CD4-positive, CD25-positive, alpha-beta regulatory T cell (primary cell): ENCODE results near the gene TXLNB. TPM values are rescaled to one million over a fixed set of nuclear protein-coding genes. Genes with fewer than 3 reads are reported as not detected.

Experiments
- ATAC-seq, 2 donors: fragments of 150-1000 bp; cut with Tn5 transposase; one replicate each; pipeline ENCODE4 v1.10.0; 2021; ENCODE audit warnings: low read depth in 2 of 2, moderate number of reproducible peaks in 2 of 2, moderate library complexity in 1 of 2
- DNase-seq, 3 donors: peaks; one replicate each; pipeline versions ENCODE4 v3.0.0 to v3.0.0-alpha.2; 2012 to 2022; ENCODE audit warnings: mixed read lengths in 1 of 3
- H3K27ac ChIP-seq: one replicate; pipeline ENCODE4 v1.7.0; 2013; ENCODE audit warnings: mild to moderate bottlenecking, low read length; ENCODE audit not compliant: insufficient read depth, poor library complexity, severe bottlenecking
- H3K27me3 ChIP-seq: one replicate; pipeline ENCODE4 v1.7.0; 2013; ENCODE audit warnings: low read length; ENCODE audit not compliant: control insufficient read depth, insufficient read depth
- H3K36me3 ChIP-seq: one replicate; pipeline ENCODE4 v1.7.0; 2013; ENCODE audit warnings: mild to moderate bottlenecking, low read length, moderate library complexity; ENCODE audit not compliant: control insufficient read depth, insufficient read depth
- H3K4me1 ChIP-seq: 2 replicates; pipeline ENCODE4 v1.7.0; 2013; ENCODE audit warnings: mild to moderate bottlenecking, low read length; ENCODE audit not compliant: insufficient read depth, control insufficient read depth, poor library complexity, severe bottlenecking
- H3K4me3 ChIP-seq: one replicate; pipeline ENCODE4 v1.7.0; 2013; ENCODE audit warnings: low read depth, mild to moderate bottlenecking, low read length, moderate library complexity
- H3K9me3 ChIP-seq, 2 experiments: 1 replicate in 1 of 2; 2 replicates in 1 of 2; pipeline ENCODE4 v1.7.0; 2013; ENCODE audit warnings: low read length in 2 of 2, mild to moderate bottlenecking in 1 of 2, moderate library complexity in 1 of 2; ENCODE audit not compliant: control insufficient read depth in 2 of 2
- H3K27ac Mint-ChIP-seq, 3 donors: one replicate each; pipeline ENCODE4 v1.8.0; 2020 to 2022; ENCODE audit warnings: mild to moderate bottlenecking in 3 of 3, mixed read lengths in 3 of 3, moderate library complexity in 2 of 3
- H3K27me3 Mint-ChIP-seq: one replicate; pipeline ENCODE4 v1.8.0; 2022; ENCODE audit warnings: mild to moderate bottlenecking, mixed read lengths
- H3K36me3 Mint-ChIP-seq: one replicate; pipeline ENCODE4 v1.8.0; 2020; ENCODE audit warnings: mixed read lengths
- H3K4me1 Mint-ChIP-seq, 4 donors: one replicate each; pipeline ENCODE4 v1.8.0; 2020 to 2022; ENCODE audit warnings: mixed read lengths in 4 of 4, mild to moderate bottlenecking in 1 of 4
- H3K4me3 Mint-ChIP-seq, 4 donors: one replicate each; pipeline ENCODE4 v1.8.0; 2020 to 2022; ENCODE audit warnings: mild to moderate bottlenecking in 4 of 4, mixed read lengths in 4 of 4, moderate library complexity in 3 of 4
- H3K9me3 Mint-ChIP-seq, 7 donors: one replicate each; pipeline ENCODE4 v1.8.0; 2020 to 2022; ENCODE audit warnings: mixed read lengths in 7 of 7, mild to moderate bottlenecking in 3 of 7, moderate library complexity in 2 of 7
- polyA plus RNA-seq, 4 donors: library from polyadenylated mRNA; unstranded; fragments of 300-500 nt; fragmentation: Illumina TruSeq; gene quantifications; one replicate each; pipeline ENCODE4 v1.2.3, GENCODE V29; 2021
- total RNA-seq: library from RNA; stranded (reverse); gene quantifications from one replicate; pipeline ENCODE4 v1.2.3, GENCODE V29; 2022

Gene TXLNB
- total and polyA plus RNA-seq, 5 donors from 2014 or later: 0.16 to 0.47 (median 0.25) TPM

GRCh38 chr6:139324301-139324555 lies 32.4 kb upstream of the TXLNB start:
- H3K27ac ChIP-seq: peak overlapping the region; percentile 81
- no peaks in the 10 kb centered on the region for H3K9me3 ChIP-seq
- Mint-ChIP-seq H3K27ac (peak overlapping the region; percentile 92 to 98 (median 97)), H3K4me3 (peak overlapping the region in 3 of 4 donors; percentile 82 to 90 (median 88)), H3K9me3 (peaks cover 0 to 7% (median 1%) of the 10 kb centered on the region in 7 donors), H3K27me3 (peaks cover 5% of the 10 kb centered on the region), H3K4me1 (peaks cover 23 to 44% (median 27%) of the 10 kb centered on the region in 4 donors), H3K36me3 (peaks cover 6% of the 10 kb centered on the region)
- ATAC-seq: no peak
- H3K4me1 ChIP-seq: peaks cover 22% of the 10 kb centered on the region
- no peak for DNase-seq
- no peaks in the 10 kb centered on the region for H3K36me3 ChIP-seq
- no peak overlapping the region for H3K4me3 ChIP-seq
- no peaks in the 10 kb centered on the region for H3K27me3 ChIP-seq

- ATAC-seq (peak; percentile 90 to 93), DNase-seq (peak; percentile 44 to 89 (median 82))
- Mint-ChIP-seq H3K27me3 (peaks cover 5% of the 10 kb centered on the region), H3K9me3 (peaks cover 0 to 7% (median 2%) of the 10 kb centered on the region in 7 donors), H3K36me3 (peaks cover 6% of the 10 kb centered on the region), H3K4me3 (peak overlapping the region; percentile 82 to 90 (median 88)), H3K27ac (peak overlapping the region; percentile 92 to 98 (median 97)), H3K4me1 (peaks cover 23 to 44% (median 27%) of the 10 kb centered on the region in 4 donors)
- Histone ChIP-seq H3K9me3 (no peaks in the 10 kb centered on the region), H3K4me1 (peaks cover 22% of the 10 kb centered on the region), H3K4me3 (peak overlapping the region; percentile 80), H3K27ac (peak overlapping the region; percentile 81), H3K36me3 (no peaks in the 10 kb centered on the region), H3K27me3 (no peaks in the 10 kb centered on the region)
These were observed 31.9 kb upstream of the TXLNB start for GRCh38 chr6:139323511-139324300.

GRCh38 chr6:139320081-139320480 lies 28.3 kb upstream of the TXLNB start:
- Mint-ChIP-seq H3K27ac (no peak overlapping the region), H3K36me3 (no peaks in the 10 kb centered on the region), H3K4me3 (no peak overlapping the region), H3K9me3 (peaks cover 0 to 7% (median 2%) of the 10 kb centered on the region in 7 donors), H3K4me1 (peaks cover 19 to 29% (median 26%) of the 10 kb centered on the region in 4 donors), H3K27me3 (peaks cover 5% of the 10 kb centered on the region)
- Histone ChIP-seq H3K4me1 (peaks cover 19% of the 10 kb centered on the region), H3K27me3 (no peaks in the 10 kb centered on the region), H3K27ac (no peak overlapping the region), H3K9me3 (no peaks in the 10 kb centered on the region), H3K4me3 (no peak overlapping the region), H3K36me3 (no peaks in the 10 kb centered on the region)
- no peak for DNase-seq
- ATAC-seq: no peak

GRCh38 chr6:139316622-139317317 lies 25.0 kb upstream of the TXLNB start:
- no peaks in the 10 kb centered on the region for H3K27me3 Mint-ChIP-seq
- Histone ChIP-seq H3K4me3 (no peak overlapping the region), H3K4me1 (no peaks in the 10 kb centered on the region), H3K9me3 (no peaks in the 10 kb centered on the region), H3K36me3 (no peaks in the 10 kb centered on the region), H3K27me3 (no peaks in the 10 kb centered on the region), H3K27ac (no peak overlapping the region)
- H3K4me3 Mint-ChIP-seq: no peak overlapping the region
- DNase-seq (no peak), ATAC-seq (no peak)
- H3K27ac Mint-ChIP-seq: no peak overlapping the region
- H3K9me3 Mint-ChIP-seq: peaks cover 0 to 2% (median 0%) of the 10 kb centered on the region in 7 donors
- peaks cover 2 to 7% (median 6%) of the 10 kb centered on the region in 4 donors for H3K4me1 Mint-ChIP-seq
- no peaks in the 10 kb centered on the region for H3K36me3 Mint-ChIP-seq

GRCh38 chr6:139313784-139314545 lies 22.2 kb upstream of the TXLNB start:
- no peak overlapping the region for H3K27ac ChIP-seq
- H3K4me3 ChIP-seq: no peak overlapping the region
- Mint-ChIP-seq H3K27ac (peak overlapping the region in 1 of 3 donors; percentile 21), H3K27me3 (no peaks in the 10 kb centered on the region), H3K4me1 (peaks cover 5 to 9% (median 7%) of the 10 kb centered on the region in 4 donors), H3K9me3 (peaks cover 0 to 2% (median 0%) of the 10 kb centered on the region in 7 donors), H3K36me3 (no peaks in the 10 kb centered on the region), H3K4me3 (no peak overlapping the region)
- H3K27me3 ChIP-seq: no peaks in the 10 kb centered on the region
- ATAC-seq: no peak
- no peaks in the 10 kb centered on the region for H3K36me3 ChIP-seq
- H3K9me3 ChIP-seq: no peaks in the 10 kb centered on the region
- no peak for DNase-seq
- no peaks in the 10 kb centered on the region for H3K4me1 ChIP-seq

GRCh38 chr6:139313229-139313628 lies 21.4 kb upstream of the TXLNB start:
- DNase-seq: no peak
- Histone ChIP-seq H3K27me3 (no peaks in the 10 kb centered on the region), H3K27ac (no peak overlapping the region), H3K4me3 (no peak overlapping the region), H3K36me3 (no peaks in the 10 kb centered on the region), H3K4me1 (no peaks in the 10 kb centered on the region), H3K9me3 (no peaks in the 10 kb centered on the region)
- no peak for ATAC-seq
- Mint-ChIP-seq H3K36me3 (no peaks in the 10 kb centered on the region), H3K27ac (peak overlapping the region in 2 of 3 donors; percentile 29 to 52), H3K4me3 (no peak overlapping the region), H3K9me3 (no peaks in the 10 kb centered on the region), H3K27me3 (no peaks in the 10 kb centered on the region), H3K4me1 (peaks cover 5 to 11% (median 8%) of the 10 kb centered on the region in 4 donors)

- Histone ChIP-seq H3K36me3 (no peaks in the 10 kb centered on the region), H3K27ac (no peak overlapping the region), H3K4me1 (no peaks in the 10 kb centered on the region), H3K27me3 (no peaks in the 10 kb centered on the region), H3K9me3 (no peaks in the 10 kb centered on the region), H3K4me3 (no peak overlapping the region)
- H3K4me3 Mint-ChIP-seq: no peak overlapping the region
- H3K36me3 Mint-ChIP-seq: no peaks in the 10 kb centered on the region
- ATAC-seq (no peak), DNase-seq (no peak)
- no peaks in the 10 kb centered on the region for H3K27me3 Mint-ChIP-seq
- peak overlapping the region in 1 of 3 donors; percentile 30 for H3K27ac Mint-ChIP-seq
- H3K9me3 Mint-ChIP-seq: no peaks in the 10 kb centered on the region
- peaks cover 4 to 11% (median 8%) of the 10 kb centered on the region in 4 donors for H3K4me1 Mint-ChIP-seq
These were observed 20.0 kb upstream of the TXLNB start for GRCh38 chr6:139311831-139312230.
